Heart right ventricle (tissue), 16 donors: ENCODE results near the gene RUNX1. TPM values are rescaled to one million over a fixed set of nuclear protein-coding genes. Genes with fewer than 3 reads are reported as not detected.

Experiments
- ATAC-seq, 8 donors: fragments of 200-7000 bp; cut with Tn5 transposase; one replicate each; pipeline ENCODE4 v1.9.1; 2020; ENCODE audit warnings: mild to moderate bottlenecking in 8 of 8, moderate library complexity in 8 of 8, moderate number of reproducible peaks in 1 of 8
- DNase-seq, 2 donors: peaks; one replicate each; pipeline ENCODE4 v3.0.0-alpha.2; 2020
- H3K27ac ChIP-seq, 10 donors: fragments of 200-600 bp; sonication (generic) in 2 of 10; one replicate each; pipeline versions ENCODE4 v1.5.0 to v1.8.0; 2020 to 2022; ENCODE audit warnings: mild to moderate bottlenecking in 3 of 10
- H3K27me3 ChIP-seq, 7 donors: fragments of 200-600 bp; one replicate each; pipeline ENCODE4 v1.8.0; 2021 to 2022; ENCODE audit warnings: mild to moderate bottlenecking in 2 of 7
- H3K36me3 ChIP-seq, 9 donors: fragments of 200-600 bp; sonication (generic) in 1 of 9; one replicate each; pipeline versions ENCODE4 v1.5.0 to v1.8.0; 2020 to 2022; ENCODE audit warnings: mild to moderate bottlenecking in 2 of 9
- H3K4me1 ChIP-seq, 9 donors: fragments of 200-600 bp; sonication (generic) in 1 of 9; one replicate each; pipeline versions ENCODE4 v1.5.0 to v1.8.0; 2020 to 2022; ENCODE audit warnings: mild to moderate bottlenecking in 4 of 9
- H3K4me3 ChIP-seq, 10 donors: fragments of 200-600 bp; sonication (generic) in 2 of 10; one replicate each; pipeline versions ENCODE4 v1.5.0 to v1.8.0; 2020 to 2022; ENCODE audit warnings: mild to moderate bottlenecking in 7 of 10, moderate library complexity in 2 of 10
- H3K9me3 ChIP-seq, 11 donors: fragments of 200-600 bp in 10 of 11; sonication (generic) in 2 of 11; one replicate each; pipeline versions ENCODE4 v1.5.0 to v1.8.0; 2013 to 2022; ENCODE audit warnings: mild to moderate bottlenecking in 2 of 11, control low read depth in 1 of 11, moderate library complexity in 1 of 11
- WGBS, 2 donors: extraction: QIAGEN DNeasy Blood & Tissue Kit; methylation state at CpG; one replicate each; pipeline ENCODE4 v1.1.7; 2013; ENCODE audit warnings: inconsistent platforms in 1 of 2; 5-methylcytosine and 5-hydroxymethylcytosine counted together
- intact Hi-C, 10 donors: fragments of 100-400 bp; cut with DNase I; formaldehyde crosslinking; loops; one replicate each; pipeline versions ENCODE4 v1.11.1 to v1.14.2; 2022
- polyA plus RNA-seq, 2 donors: library from polyadenylated mRNA; stranded (reverse); fragments of 200-250 nt; gene quantifications; one replicate each; pipeline ENCODE4 v1.2.3, GENCODE V29; 2013
- total RNA-seq, 10 donors: library from RNA; stranded (reverse); fragmentation: NEBNext Ultra II Directional in 3 of 10; extraction: Animal tissue kit (Norgen Biotek cat#: 25700) in 3 of 10; gene quantifications; one replicate each; pipeline versions ENCODE4 v1.2.1 to v1.2.4, GENCODE V29; 2021 to 2023
- TF ChIP-seq, protein P1 (sequence below), 9 donors: fragments of 200-600 bp; sonication (generic) in 2 of 9; IDR thresholded peaks; one replicate each; pipeline versions ENCODE4 v1.5.0 to v1.8.0; 2021 to 2022; ENCODE audit warnings: antibody characterized with exemption in 9 of 9, mild to moderate bottlenecking in 5 of 9, moderate library complexity in 1 of 9
- donor health status: Arrhythmogenic right ventricular cardiomyopathy.
- donor health status: ischemic (EF 13 %, LVEDD 7.1; RV severe dilation, severe dysfunction).
- donor health status: healthy with polysubstance abuse.
- donor health status: DM: no; HTN: yes; CAD: no.
- donor health status: DM: no; HTN: no; CAD: no.
- donor health status: ischemic (EF 25% LVEDD 6.9; RV normal size, moderate dysfunction).
- donor health status: ischemic (EF 25% LVEDD 5.7; RV mildly dilated, moderate dysfunction).
- donor health status: healthy.
- donor health status: DM: yes; HTN: yes; CAD: no.
- donor health status: Ischemic cardiomyopathy.
- donor health status: ischemic (EF 35%, LVEDD 5.7; RV mildly dilated, moderate dysfunction).
- donor health status: nonischemic (EF 11% LVEDD 7.7; RV severe dilation, severe dysfunction).
- donor health status: DM: yes; HTN: yes; CAD: no.
- donor health status: PGD.
- donor health status: ischemic (EF 29% LVEDD 5.4; RV normal size, mild dysfunction).
- donor health status: nonischemic (EF 23%, LVEDD 6.1; RV moderate dilation, normal function).

RUNX1 gene
- total and polyA plus RNA-seq, 12 donors, result 0.88 to 29.3 (median 3.5) TPM

DNA sequence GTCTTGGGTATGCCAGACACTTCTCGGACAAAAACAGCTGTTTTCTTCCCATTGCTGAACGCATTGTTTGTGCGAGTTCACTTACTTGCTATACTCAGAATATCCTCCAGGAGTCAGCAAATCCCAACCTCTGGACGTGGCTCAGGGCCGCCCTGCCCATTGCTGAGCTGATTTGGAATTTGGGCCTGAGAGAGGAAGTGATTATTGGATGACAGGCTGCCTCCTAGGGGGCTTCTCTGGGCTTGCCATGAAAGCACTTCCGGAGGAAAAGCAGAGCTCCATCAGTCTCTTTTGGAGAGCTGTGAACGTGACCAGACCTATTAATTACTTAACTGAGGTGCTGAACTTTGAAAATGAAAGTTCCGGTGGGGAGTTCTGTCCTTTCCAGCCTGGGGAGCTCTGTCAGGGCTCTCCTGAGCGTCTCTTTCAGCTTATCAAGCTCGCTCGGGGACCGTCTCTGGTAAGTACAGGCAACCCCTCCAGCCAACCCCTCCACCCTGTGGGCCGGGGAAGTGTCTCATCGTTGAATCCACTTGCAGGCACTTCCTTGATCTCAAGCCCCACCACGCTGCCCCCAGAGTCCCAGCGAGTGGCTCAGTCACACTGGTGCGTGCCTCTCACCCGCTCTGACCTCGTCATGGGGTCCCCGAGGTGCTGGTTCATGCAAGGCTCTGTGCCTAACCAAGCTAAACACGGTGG is 303.4 kb downstream of the RUNX1 start:
- no peaks in the 10 kb centered on the region for H3K36me3 ChIP-seq
- TF ChIP-seq, protein P1, sequence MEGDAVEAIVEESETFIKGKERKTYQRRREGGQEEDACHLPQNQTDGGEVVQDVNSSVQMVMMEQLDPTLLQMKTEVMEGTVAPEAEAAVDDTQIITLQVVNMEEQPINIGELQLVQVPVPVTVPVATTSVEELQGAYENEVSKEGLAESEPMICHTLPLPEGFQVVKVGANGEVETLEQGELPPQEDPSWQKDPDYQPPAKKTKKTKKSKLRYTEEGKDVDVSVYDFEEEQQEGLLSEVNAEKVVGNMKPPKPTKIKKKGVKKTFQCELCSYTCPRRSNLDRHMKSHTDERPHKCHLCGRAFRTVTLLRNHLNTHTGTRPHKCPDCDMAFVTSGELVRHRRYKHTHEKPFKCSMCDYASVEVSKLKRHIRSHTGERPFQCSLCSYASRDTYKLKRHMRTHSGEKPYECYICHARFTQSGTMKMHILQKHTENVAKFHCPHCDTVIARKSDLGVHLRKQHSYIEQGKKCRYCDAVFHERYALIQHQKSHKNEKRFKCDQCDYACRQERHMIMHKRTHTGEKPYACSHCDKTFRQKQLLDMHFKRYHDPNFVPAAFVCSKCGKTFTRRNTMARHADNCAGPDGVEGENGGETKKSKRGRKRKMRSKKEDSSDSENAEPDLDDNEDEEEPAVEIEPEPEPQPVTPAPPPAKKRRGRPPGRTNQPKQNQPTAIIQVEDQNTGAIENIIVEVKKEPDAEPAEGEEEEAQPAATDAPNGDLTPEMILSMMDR (IDR thresholded peaks at IDR 0.05), result peak; percentile 65 to 88 (median 83)
- peaks cover 0 to 12% (median 3%) of the 10 kb centered on the region in 9 donors for H3K4me1 ChIP-seq
- peak overlapping the region in 8 of 10 donors; percentile 8 to 47 (median 36) for H3K4me3 ChIP-seq
- H3K27ac ChIP-seq, result peak overlapping the region in 5 of 10 donors; percentile 16 to 54 (median 32)
- no peaks in the 10 kb centered on the region for H3K9me3 ChIP-seq
- intact Hi-C loops, result loop anchor here (1.0 to 10.0 kb wide), 15 partner anchors 142 to 1282 kb away; no protein-coding TSS in a partner anchor
- ATAC-seq, result peak; percentile 83 to 96 (median 92)
- 39 to 42% methylated on average over 21 of the region's 21 CpGs for WGBS, 2 donors
- peaks cover 0 to 30% (median 14%) of the 10 kb centered on the region in 7 donors for H3K27me3 ChIP-seq
- DNase-seq, result peak; percentile 47 to 72

DNA sequence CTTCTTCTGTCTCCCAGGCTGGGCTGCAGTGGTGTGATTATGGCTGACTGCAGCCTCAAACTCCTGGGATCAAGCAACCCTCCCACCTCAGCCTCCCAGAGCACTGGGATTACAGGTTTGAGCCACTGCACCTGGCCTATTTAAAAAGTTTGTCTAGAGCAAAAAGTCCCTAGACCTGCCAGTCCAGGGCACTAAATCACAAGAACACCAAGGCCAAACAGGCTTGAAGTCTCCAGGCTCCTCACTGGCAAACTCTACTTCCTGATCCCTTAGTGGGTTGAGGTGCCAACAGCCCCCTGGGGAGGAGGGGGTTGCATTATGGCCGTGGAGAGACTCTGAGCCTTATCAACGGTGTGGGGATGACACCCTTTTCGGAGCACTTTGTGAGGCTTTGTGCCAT is 304.3 kb downstream of the RUNX1 start:
- intact Hi-C loops, result loop anchor here (1.0 to 10.0 kb wide), 16 partner anchors 142 to 1292 kb away; no protein-coding TSS in a partner anchor
- 20 to 25% methylated on average over 3 of the region's 3 CpGs for WGBS, 2 donors
- TF ChIP-seq, protein P1 (IDR thresholded peaks at IDR 0.05), result no peak

DNA sequence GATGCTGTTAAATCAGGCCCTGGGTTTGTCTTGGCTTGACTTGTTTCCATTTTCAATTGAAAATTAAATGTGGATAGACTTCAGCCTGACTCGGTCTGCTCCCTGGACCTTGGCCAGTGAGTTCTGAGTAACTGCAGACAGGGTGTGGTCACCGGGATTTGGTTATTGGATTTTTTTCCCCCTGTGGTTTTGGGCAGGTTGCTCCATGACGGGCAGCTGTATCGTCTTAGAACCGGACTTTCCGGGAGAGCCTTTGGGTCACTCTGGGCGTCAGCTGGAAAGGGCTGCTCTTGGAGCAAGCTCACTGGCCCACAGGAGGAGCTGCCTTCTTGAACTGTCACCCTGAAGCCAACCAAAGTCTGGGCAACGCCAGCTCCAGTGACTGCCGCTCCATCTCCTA is 305.3 kb downstream of the RUNX1 start:
- Histone ChIP-seq H3K36me3 (no peaks in the 10 kb centered on the region), H3K9me3 (no peaks in the 10 kb centered on the region), H3K27ac (peak overlapping the region in 1 of 10 donors; percentile 29), H3K27me3 (peaks cover 0 to 32% (median 14%) of the 10 kb centered on the region in 7 donors), H3K4me3 (no peak overlapping the region), H3K4me1 (peaks cover 0 to 12% (median 3%) of the 10 kb centered on the region in 9 donors)
- 69 to 74% methylated on average over 9 of the region's 9 CpGs for WGBS, 2 donors
- intact Hi-C loops, result loop anchor here in 9 of 10 donors (2.0 to 10.0 kb wide), 11 partner anchors 161 to 1293 kb away; no protein-coding TSS in a partner anchor
- DNase-seq (peak in 1 of 2 donors; percentile 6), ATAC-seq (peak in 2 of 8 donors; percentile 25 to 37)
- TF ChIP-seq, protein P1 (IDR thresholded peaks at IDR 0.05), result no peak

More for the DNA sequence above, 304.3 kb downstream of the RUNX1 start:
- Histone ChIP-seq H3K4me1 (peaks cover 0 to 12% (median 3%) of the 10 kb centered on the region in 9 donors), H3K9me3 (no peaks in the 10 kb centered on the region), H3K4me3 (no peak overlapping the region), H3K27ac (peak overlapping the region in 2 of 10 donors; percentile 11 to 15), H3K36me3 (no peaks in the 10 kb centered on the region), H3K27me3 (peaks cover 0 to 32% (median 14%) of the 10 kb centered on the region in 7 donors)
- ATAC-seq, result no peak
- no peak for DNase-seq

DNA sequence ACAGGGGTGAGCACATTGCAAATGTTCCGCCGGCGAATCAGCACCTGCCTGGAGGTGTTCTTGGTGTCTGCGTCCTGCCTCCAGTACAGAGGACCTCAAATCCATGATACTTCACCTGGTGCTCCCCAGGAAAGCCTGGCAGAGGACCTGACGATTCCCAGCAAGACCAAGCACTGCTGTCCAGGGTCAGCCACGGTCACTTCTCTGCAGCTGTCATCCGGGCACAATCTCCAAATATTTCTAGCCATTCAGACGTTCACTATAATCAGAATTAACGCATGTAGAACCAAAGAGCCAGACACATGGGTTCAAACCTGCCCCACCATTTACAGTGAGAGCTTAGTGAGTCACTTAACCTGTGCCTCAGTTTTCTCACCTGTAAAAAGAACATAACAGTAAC is 305.8 kb downstream of the RUNX1 start:
- WGBS, 2 donors, result 83 to 84% methylated on average over 9 of the region's 9 CpGs
- Histone ChIP-seq H3K36me3 (no peaks in the 10 kb centered on the region), H3K27ac (no peak overlapping the region), H3K9me3 (no peaks in the 10 kb centered on the region), H3K4me3 (no peak overlapping the region), H3K27me3 (peaks cover 0 to 32% (median 14%) of the 10 kb centered on the region in 7 donors), H3K4me1 (peaks cover 0 to 12% (median 3%) of the 10 kb centered on the region in 9 donors)
- DNase-seq (no peak), ATAC-seq (no peak)
- intact Hi-C loops, result loop anchor here in 9 of 10 donors (5.0 to 10.0 kb wide), 9 partner anchors 162 to 1294 kb away; no protein-coding TSS in a partner anchor
- TF ChIP-seq, protein P1 (IDR thresholded peaks at IDR 0.05), result no peak
